ENCODE measurements around the gene DAAM2.

GRCh38 chr6:39924283-39924682, 132.1 kb downstream of the DAAM2 start:
- TF ChIP-seq MXI1 (IDR thresholded peaks at IDR 0.05; ENCODE audit: low read depth, low read length) (no peak), CTCF (IDR thresholded peaks at IDR 0.05) (no peak), EZH2phosphoT487 (IDR thresholded peaks at IDR 0.05; ENCODE audit: borderline replicate concordance, low read depth) (no peak)
